CD14-positive monocyte (primary cell): Measurements from ENCODE around the gene GTF3C1. TPM values are rescaled to one million over a fixed set of nuclear protein-coding genes. Genes with fewer than 3 reads are reported as not detected.
A peak's percentile ranks its signal among the peaks of the same experiment; 100 is the strongest.

ENCODE experiments used
- DNase-seq, 3 donors: peaks; one replicate each; pipeline ENCODE4 v3.0.0-alpha.2; 2011 to 2022
- H2AFZ ChIP-seq: 2 replicates; pipeline ENCODE4 v1.6.0; 2012; ENCODE audit warnings: mild to moderate bottlenecking, low read depth, low read length, inconsistent platforms; ENCODE audit not compliant: insufficient read depth, poor library complexity, severe bottlenecking
- H3K27ac ChIP-seq, 2 donors: 1 replicate in 1 of 2; 2 replicates in 1 of 2; pipeline ENCODE4 v1.5.1; 2012 to 2013; ENCODE audit warnings: low read length in 2 of 2, control low read depth in 1 of 2, inconsistent platforms in 1 of 2, low read depth in 1 of 2, mild to moderate bottlenecking in 1 of 2
- H3K27me3 ChIP-seq, 2 donors: one replicate each; pipeline versions ENCODE4 v1.6.0 to v1.6.1; 2011 to 2013; ENCODE audit warnings: low read length in 2 of 2; ENCODE audit not compliant: control insufficient read depth in 2 of 2, insufficient read depth in 2 of 2
- H3K36me3 ChIP-seq, 2 donors: replicated peaks in 1 of 2; 1 replicate in 1 of 2; 2 replicates in 1 of 2; pipeline versions ENCODE4 v1.5.1 to v1.6.1; 2012 to 2013; ENCODE audit warnings: low read length in 2 of 2, control low read depth in 1 of 2, inconsistent platforms in 1 of 2, mild to moderate bottlenecking in 1 of 2; ENCODE audit not compliant: insufficient read depth in 2 of 2, control insufficient read depth in 1 of 2
- H3K4me1 ChIP-seq, 2 donors: 1 replicate in 1 of 2; 2 replicates in 1 of 2; pipeline versions ENCODE4 v1.5.1 to v1.6.1; 2012 to 2013; ENCODE audit warnings: low read length in 2 of 2, control low read depth in 1 of 2, inconsistent platforms in 1 of 2, mild to moderate bottlenecking in 1 of 2, moderate library complexity in 1 of 2; ENCODE audit not compliant: insufficient read depth in 2 of 2, control insufficient read depth in 1 of 2
- H3K4me2 ChIP-seq: replicated peaks from 2 replicates; pipeline ENCODE3; 2012; ENCODE audit warnings: low read length, moderate library complexity, mild to moderate bottlenecking; ENCODE audit not compliant: poor library complexity, severe bottlenecking; ENCODE audit errors: extremely low read depth
- H3K4me3 ChIP-seq, 3 experiments: fragments of 200-600 bp in 1 of 3; sonication (generic) in 1 of 3; replicated peaks in 1 of 3; 1 replicate in 2 of 3; 2 replicates in 1 of 3; pipeline ENCODE4 v1.5.1; 2011 to 2013; ENCODE audit warnings: low read length in 3 of 3, mild to moderate bottlenecking in 3 of 3, control low read depth in 2 of 3, low read depth in 2 of 3, inconsistent platforms in 1 of 3, moderate library complexity in 1 of 3
- H3K79me2 ChIP-seq: 2 replicates; pipeline ENCODE4 v1.6.0; 2012; ENCODE audit warnings: mild to moderate bottlenecking, control low read depth, inconsistent platforms, low read length, moderate library complexity; ENCODE audit not compliant: insufficient read depth
- H3K9ac ChIP-seq: 2 replicates; pipeline ENCODE4 v1.6.0; 2017; ENCODE audit warnings: low read length, mild to moderate bottlenecking; ENCODE audit not compliant: insufficient read depth, poor library complexity, severe bottlenecking
- H3K9me3 ChIP-seq, 2 donors: replicated peaks in 1 of 2; 1 replicate in 1 of 2; 2 replicates in 1 of 2; pipeline versions ENCODE4 v1.5.1 to v1.6.1; 2012 to 2013; ENCODE audit warnings: low read length in 2 of 2, control low read depth in 1 of 2; ENCODE audit not compliant: control insufficient read depth in 1 of 2, insufficient read depth in 1 of 2
- H4K20me1 ChIP-seq: 2 replicates; pipeline ENCODE4 v1.6.0; 2012; ENCODE audit warnings: mild to moderate bottlenecking, low read length, control low read depth, moderate library complexity; ENCODE audit not compliant: insufficient read depth
- H3K27ac Mint-ChIP-seq, 7 donors: one replicate each; pipeline ENCODE4 v1.8.0; 2020; ENCODE audit warnings: mild to moderate bottlenecking in 7 of 7, mixed read lengths in 7 of 7, moderate library complexity in 6 of 7, inconsistent platforms in 2 of 7
- H3K27me3 Mint-ChIP-seq, 3 donors: one replicate each; pipeline ENCODE4 v1.8.0; 2021 to 2022; ENCODE audit warnings: low read depth in 3 of 3, mild to moderate bottlenecking in 3 of 3, mixed read lengths in 3 of 3, moderate library complexity in 3 of 3, inconsistent platforms in 1 of 3
- H3K36me3 Mint-ChIP-seq, 2 donors: one replicate each; pipeline ENCODE4 v1.8.0; 2020; ENCODE audit warnings: mixed read lengths in 2 of 2, inconsistent platforms in 1 of 2, mild to moderate bottlenecking in 1 of 2
- H3K4me1 Mint-ChIP-seq: one replicate; pipeline ENCODE4 v1.8.0; 2020; ENCODE audit warnings: mild to moderate bottlenecking, mixed read lengths
- H3K4me3 Mint-ChIP-seq, 2 donors: one replicate each; pipeline ENCODE4 v1.8.0; 2020; ENCODE audit warnings: mild to moderate bottlenecking in 2 of 2, mixed read lengths in 2 of 2, moderate library complexity in 1 of 2
- H3K9me3 Mint-ChIP-seq, 7 donors: one replicate each; pipeline ENCODE4 v1.8.0; 2020 to 2022; ENCODE audit warnings: mixed read lengths in 7 of 7, mild to moderate bottlenecking in 6 of 7, moderate library complexity in 6 of 7, inconsistent platforms in 2 of 7
- CTCF ChIP-seq: fragments of 200-600 bp; IDR thresholded peaks from one replicate; pipeline ENCODE4 v1.8.0; 2022; ENCODE audit warnings: antibody characterized with exemption, mild to moderate bottlenecking
- WGBS: methylation state at CpG from one replicate; pipeline ENCODE4 v1.1.5; 2013; ENCODE audit warnings: missing lambda C conversion rate; ENCODE audit not compliant: insufficient coverage; 5-methylcytosine and 5-hydroxymethylcytosine counted together
- intact Hi-C, 2 donors: fragments of 100-400 bp; cut with micrococcal nuclease; formaldehyde crosslinking; loops; one replicate each; pipeline versions ENCODE4 v1.15.0 to v1.15.1; 2023
- polyA plus RNA-seq, 3 donors: library from polyadenylated mRNA; depleted of rRNA in 1 of 3; unstranded in 2 of 3; stranded (reverse) in 1 of 3; fragments of 300-500 nt in 2 of 3; fragments of >200 nt in 1 of 3; fragmentation: Illumina TruSeq in 2 of 3; gene quantifications; 1 replicate in 2 of 3; 2 replicates in 1 of 3; pipeline ENCODE4 v1.2.3, GENCODE V29; 2012 to 2021

GTF3C1 gene
- polyA plus RNA-seq, 3 donors = 7.0 to 22.0 (median 12.8) TPM

- H3K27me3 ChIP-seq = no peaks in the 10 kb centered on the region
- intact Hi-C loops = no loop called here
- H3K27ac Mint-ChIP-seq = no peak overlapping the region
- DNase-seq = no peak
- peaks cover 25% of the 10 kb centered on the region for H3K4me1 Mint-ChIP-seq
- no peak overlapping the region for H3K4me3 Mint-ChIP-seq
- H3K4me1 ChIP-seq = peaks cover 13 to 33% of the 10 kb centered on the region in 2 donors
- H3K36me3 ChIP-seq = no peaks in the 10 kb centered on the region
- no peaks in the 10 kb centered on the region for H3K79me2 ChIP-seq
- TF ChIP-seq CTCF = no peak
- H3K27ac ChIP-seq = no peak overlapping the region
- peaks cover 0 to 6% of the 10 kb centered on the region in 2 donors for H3K36me3 Mint-ChIP-seq
- H3K9me3 ChIP-seq = peaks cover 7 to 17% of the 10 kb centered on the region in 2 donors
- H3K9ac ChIP-seq = no peak overlapping the region
- H3K9me3 Mint-ChIP-seq = peaks cover 5 to 29% (median 19%) of the 10 kb centered on the region in 7 donors
- H3K4me2 ChIP-seq = no peak overlapping the region
- no peak overlapping the region for H3K4me3 ChIP-seq
- no peaks in the 10 kb centered on the region for H4K20me1 ChIP-seq
- 100% methylated on average over 1 of the region's 4 CpGs for WGBS
- peaks cover 0 to 2% (median 0%) of the 10 kb centered on the region in 3 donors for H3K27me3 Mint-ChIP-seq
- no peak overlapping the region for H2AFZ ChIP-seq
Observed at GRCh38 chr16:27417047-27417671, 132.6 kb downstream of the GTF3C1 start.

- intact Hi-C loops = loop anchor here in 1 of 2 donors (2.0 kb wide), 1 partner anchor 14 kb away; no protein-coding TSS in a partner anchor
- H3K36me3 Mint-ChIP-seq = peaks cover 0 to 6% of the 10 kb centered on the region in 2 donors
- H3K4me2 ChIP-seq = peak overlapping the region; percentile 25
Observed at GRCh38 chr16:27414788-27415431, 134.8 kb downstream of the GTF3C1 start.

More at GRCh38 chr16:27414788-27415431, 134.8 kb downstream of the GTF3C1 start:
- H3K27me3 Mint-ChIP-seq = peaks cover 0 to 2% (median 0%) of the 10 kb centered on the region in 3 donors
- no peak overlapping the region for H3K9ac ChIP-seq
- no peaks in the 10 kb centered on the region for H3K79me2 ChIP-seq
- WGBS = 26% methylated on average over 4 of the region's 6 CpGs
- DNase-seq = peak in 2 of 3 donors; percentile 52 to 69
- no peaks in the 10 kb centered on the region for H4K20me1 ChIP-seq
- peaks cover 21 to 52% of the 10 kb centered on the region in 2 donors for H3K4me1 ChIP-seq
- peaks cover 35% of the 10 kb centered on the region for H3K4me1 Mint-ChIP-seq
- peak overlapping the region in 1 of 2 donors; percentile 7 for H3K27ac ChIP-seq
- H3K9me3 Mint-ChIP-seq = peaks cover 3 to 16% (median 4%) of the 10 kb centered on the region in 7 donors
- H3K4me3 ChIP-seq = peak overlapping the region in 1 of 3 experiments; percentile 33
- TF ChIP-seq CTCF = no peak
- H3K27ac Mint-ChIP-seq = peak overlapping the region; percentile 54 to 85 (median 70)
- H3K36me3 ChIP-seq = no peaks in the 10 kb centered on the region
- peaks cover 0 to 5% of the 10 kb centered on the region in 2 donors for H3K9me3 ChIP-seq
- H3K4me3 Mint-ChIP-seq = peak overlapping the region in 1 of 2 donors; percentile 27
- H2AFZ ChIP-seq = peak overlapping the region; percentile 20
- no peaks in the 10 kb centered on the region for H3K27me3 ChIP-seq
